Type B pancreatic cell (in vitro differentiated cells): Measurements from ENCODE around the gene GNG4. TPM values are rescaled to one million over a fixed set of nuclear protein-coding genes. Genes with fewer than 3 reads are reported as not detected.

ENCODE experiments used
- DNase-seq: peaks from one replicate; pipeline ENCODE4 v3.0.0; 2021; ENCODE audit warnings: mixed read lengths; ENCODE audit not compliant: unreplicated experiment; ENCODE audit errors: extremely low spot score
- H3K27ac Mint-ChIP-seq: 2 replicates; pipeline ENCODE4 v1.8.0; 2021; ENCODE audit warnings: mild to moderate bottlenecking, mixed read lengths
- H3K27me3 Mint-ChIP-seq: 2 replicates; pipeline ENCODE4 v1.8.0; 2021; ENCODE audit warnings: mixed read lengths
- H3K36me3 Mint-ChIP-seq: 2 replicates; pipeline ENCODE4 v1.8.0; 2021; ENCODE audit warnings: mixed read lengths
- H3K4me1 Mint-ChIP-seq: one replicate; pipeline ENCODE4 v1.8.0; 2021; ENCODE audit warnings: mixed read lengths; ENCODE audit not compliant: unreplicated experiment
- H3K4me3 Mint-ChIP-seq: 2 replicates; pipeline ENCODE4 v1.8.0; 2021; ENCODE audit warnings: mild to moderate bottlenecking, mixed read lengths
- H3K9me3 Mint-ChIP-seq: 2 replicates; pipeline ENCODE4 v1.8.0; 2021; ENCODE audit warnings: mixed read lengths
- long read RNA-seq: library from polyadenylated mRNA; unstranded; transcript quantifications from one replicate; pipeline ENCODE4 v2.0.0, GENCODE V29; 2020
- total RNA-seq: library from RNA; stranded (reverse); gene quantifications from 2 replicates; pipeline ENCODE4 v1.2.1, GENCODE V29; 2021; ENCODE audit warnings: low replicate concordance
- TF ChIP-seq, protein P1 (sequence below): fragments of 200-600 bp; sonication (generic); conservative IDR thresholded peaks from 2 replicates; pipeline ENCODE4 v1.5.0; 2021; ENCODE audit warnings: antibody characterized with exemption, mild to moderate bottlenecking

The GNG4 gene
- total RNA-seq, result 28.5 and 64.2 TPM in 2 replicates
- long read RNA-seq, full-length matches to known transcripts, result 66 of 83 reads
- long read RNA-seq, partial matches to known transcripts, result 0 of 83 reads
- long read RNA-seq, other reads (novel, unspliced or antisense), result 17 of 83 reads

DNA sequence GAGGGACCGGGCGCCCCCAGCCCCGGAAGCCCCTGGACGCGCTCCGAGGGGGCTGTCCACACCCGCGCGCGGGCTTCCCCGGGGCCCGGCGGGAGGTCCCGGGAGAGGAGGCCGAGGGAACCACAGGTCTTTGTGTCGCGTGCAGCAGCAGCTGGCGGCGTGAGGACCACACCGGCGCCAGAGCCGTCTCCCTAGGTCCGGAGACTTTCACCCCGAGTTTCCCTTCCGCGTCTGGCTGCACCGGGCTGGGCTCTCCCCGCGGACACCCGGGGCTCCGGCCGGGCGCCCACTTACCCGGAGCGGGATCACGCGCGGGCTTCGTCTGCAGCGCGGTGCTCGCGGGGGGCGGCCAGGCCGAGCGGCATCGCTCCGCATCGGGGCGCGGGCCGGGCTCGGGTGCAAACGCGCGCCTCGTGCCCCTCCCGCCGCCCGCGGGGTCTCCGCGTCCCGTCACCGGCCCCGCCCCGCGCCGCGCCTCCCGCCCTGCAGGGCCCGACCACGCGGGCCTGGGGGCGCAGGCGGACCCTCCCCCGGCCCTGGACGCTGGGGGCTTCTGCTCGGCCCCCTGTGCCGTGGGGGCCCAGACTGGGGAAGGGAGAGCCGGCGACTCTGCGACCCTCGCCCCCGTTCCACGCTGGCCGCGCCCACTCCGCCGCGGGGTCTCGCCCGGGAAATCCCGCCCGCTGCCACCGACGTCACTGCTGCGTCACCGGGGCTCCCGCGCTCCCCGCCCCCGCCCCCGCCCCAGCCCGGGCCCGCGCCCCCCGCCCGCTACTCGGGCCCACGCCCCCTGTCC, at the start of gene GNG4:
TSS of gene GNG4 (minus strand) at position 417 of the 796 bp plus-strand sequence. CDS start 65,946 bp downstream, outside the sequence.
- peak within 1 kb of the TSS; percentile 97 for H3K27ac Mint-ChIP-seq
- TF ChIP-seq, protein P1, sequence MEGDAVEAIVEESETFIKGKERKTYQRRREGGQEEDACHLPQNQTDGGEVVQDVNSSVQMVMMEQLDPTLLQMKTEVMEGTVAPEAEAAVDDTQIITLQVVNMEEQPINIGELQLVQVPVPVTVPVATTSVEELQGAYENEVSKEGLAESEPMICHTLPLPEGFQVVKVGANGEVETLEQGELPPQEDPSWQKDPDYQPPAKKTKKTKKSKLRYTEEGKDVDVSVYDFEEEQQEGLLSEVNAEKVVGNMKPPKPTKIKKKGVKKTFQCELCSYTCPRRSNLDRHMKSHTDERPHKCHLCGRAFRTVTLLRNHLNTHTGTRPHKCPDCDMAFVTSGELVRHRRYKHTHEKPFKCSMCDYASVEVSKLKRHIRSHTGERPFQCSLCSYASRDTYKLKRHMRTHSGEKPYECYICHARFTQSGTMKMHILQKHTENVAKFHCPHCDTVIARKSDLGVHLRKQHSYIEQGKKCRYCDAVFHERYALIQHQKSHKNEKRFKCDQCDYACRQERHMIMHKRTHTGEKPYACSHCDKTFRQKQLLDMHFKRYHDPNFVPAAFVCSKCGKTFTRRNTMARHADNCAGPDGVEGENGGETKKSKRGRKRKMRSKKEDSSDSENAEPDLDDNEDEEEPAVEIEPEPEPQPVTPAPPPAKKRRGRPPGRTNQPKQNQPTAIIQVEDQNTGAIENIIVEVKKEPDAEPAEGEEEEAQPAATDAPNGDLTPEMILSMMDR, result no peak
- H3K9me3 Mint-ChIP-seq, result no peaks in the 10 kb centered on the region
- H3K36me3 Mint-ChIP-seq, result peaks cover 9% of the 10 kb centered on the region
- peaks cover 45% of the 10 kb centered on the region for H3K27me3 Mint-ChIP-seq
- peak; percentile 79 for DNase-seq
- H3K4me3 Mint-ChIP-seq, result peak within 1 kb of the TSS; percentile 93
- H3K4me1 Mint-ChIP-seq, result peaks cover 21% of the 10 kb centered on the region

DNA sequence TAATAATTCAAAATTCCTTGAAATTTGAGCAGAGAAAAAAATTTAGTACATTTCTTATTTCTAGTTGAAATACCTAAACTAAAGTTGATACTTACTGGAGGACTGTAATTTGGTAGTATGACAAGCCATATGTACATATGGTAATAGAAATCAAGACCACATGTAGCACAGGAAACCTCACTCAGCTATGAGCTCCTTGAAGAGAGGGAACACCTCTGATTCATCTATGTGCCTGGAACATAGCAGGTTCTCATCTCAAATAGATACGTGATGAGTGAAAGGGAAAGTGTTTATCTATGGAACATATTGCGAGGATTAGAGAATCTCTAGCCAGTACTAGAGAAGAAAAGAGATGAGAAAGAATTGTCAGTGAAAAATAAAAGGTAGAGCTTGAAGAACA, 47.9 kb upstream of the GNG4 start:
- Mint-ChIP-seq H3K36me3 (peaks cover 28% of the 10 kb centered on the region), H3K9me3 (no peaks in the 10 kb centered on the region), H3K4me3 (no peak overlapping the region), H3K27me3 (no peaks in the 10 kb centered on the region), H3K27ac (no peak overlapping the region), H3K4me1 (peaks cover 10% of the 10 kb centered on the region)
- DNase-seq, result no peak
- TF ChIP-seq, protein P1, result no peak

DNA sequence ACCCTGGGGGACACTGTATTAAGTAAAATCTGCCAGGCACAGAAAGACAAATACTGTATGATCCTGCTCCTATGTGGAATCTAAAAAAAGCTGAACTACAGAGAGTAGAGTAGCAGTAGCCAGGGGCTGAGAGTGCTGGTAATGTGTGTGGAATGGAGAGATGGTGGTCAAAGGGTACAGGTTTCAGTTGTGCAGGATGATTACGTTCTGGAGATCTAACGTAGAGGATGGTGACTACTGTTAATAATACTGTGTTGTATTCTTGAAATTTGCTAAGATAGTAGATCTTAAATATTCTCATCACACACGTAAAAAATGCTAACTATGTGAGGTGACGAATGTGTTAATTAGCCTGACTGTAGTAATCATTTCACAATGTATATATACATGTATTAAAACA, 39.8 kb upstream of the GNG4 start:
- H3K27ac Mint-ChIP-seq, result no peak overlapping the region
- H3K4me3 Mint-ChIP-seq, result no peak overlapping the region
- H3K4me1 Mint-ChIP-seq, result no peaks in the 10 kb centered on the region
- H3K27me3 Mint-ChIP-seq, result no peaks in the 10 kb centered on the region
- TF ChIP-seq, protein P1, result no peak
- peaks cover 9% of the 10 kb centered on the region for H3K36me3 Mint-ChIP-seq
- no peak for DNase-seq
- no peaks in the 10 kb centered on the region for H3K9me3 Mint-ChIP-seq

DNA sequence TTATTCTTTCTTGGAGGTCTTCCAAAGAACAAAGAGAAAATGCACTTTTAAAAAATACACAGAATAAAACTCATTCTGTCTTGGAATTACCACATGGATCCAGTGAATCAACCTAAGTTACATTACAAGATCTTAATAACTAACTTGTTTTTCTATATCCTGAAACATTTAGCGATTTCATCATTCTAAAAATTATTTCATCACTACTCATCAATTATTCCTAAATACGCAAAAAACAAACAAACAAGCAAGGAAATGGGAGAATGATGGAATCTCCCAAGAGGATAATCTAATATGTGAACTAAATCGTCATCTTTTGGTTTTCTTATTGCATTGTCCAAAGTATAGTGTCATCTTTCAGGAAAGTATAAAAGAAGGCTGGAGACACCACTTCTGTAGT, 38.5 kb upstream of the GNG4 start:
- no peak for DNase-seq
- H3K27ac Mint-ChIP-seq, result no peak overlapping the region
- TF ChIP-seq, protein P1, result no peak
- H3K4me1 Mint-ChIP-seq, result no peaks in the 10 kb centered on the region
- no peaks in the 10 kb centered on the region for H3K27me3 Mint-ChIP-seq
- no peak overlapping the region for H3K4me3 Mint-ChIP-seq
- peaks cover 3% of the 10 kb centered on the region for H3K36me3 Mint-ChIP-seq
- H3K9me3 Mint-ChIP-seq, result no peaks in the 10 kb centered on the region

GRCh38 chr1:235683653-235684052, 34.1 kb upstream of the GNG4 start:
- Mint-ChIP-seq H3K36me3 (peaks cover 5% of the 10 kb centered on the region), H3K4me3 (no peak overlapping the region), H3K9me3 (no peaks in the 10 kb centered on the region), H3K4me1 (no peaks in the 10 kb centered on the region), H3K27me3 (no peaks in the 10 kb centered on the region), H3K27ac (no peak overlapping the region)
- no peak for DNase-seq
- TF ChIP-seq, protein P1, result no peak
